IPS DF 6.9 (cell line): ENCODE measurements around the gene PGGT1B.

Source experiments
- DNase-seq: peaks from one replicate; pipeline ENCODE4 v3.0.0-alpha.2; 2013; ENCODE audit warnings: low read depth, low spot score
- H3K27ac ChIP-seq: one replicate; pipeline ENCODE4 v1.5.1; 2013; ENCODE audit warnings: low read length, control low read depth
- H3K27me3 ChIP-seq: 2 replicates; pipeline ENCODE4 v1.6.1; 2013; ENCODE audit warnings: mild to moderate bottlenecking, low read length; ENCODE audit not compliant: control insufficient read depth, insufficient read depth
- H3K36me3 ChIP-seq: 2 replicates; pipeline ENCODE4 v1.6.1; 2013; ENCODE audit warnings: low read length; ENCODE audit not compliant: control insufficient read depth, insufficient read depth
- H3K4me1 ChIP-seq: 2 replicates; pipeline ENCODE4 v1.6.1; 2013; ENCODE audit warnings: low read length; ENCODE audit not compliant: control insufficient read depth, insufficient read depth
- H3K4me3 ChIP-seq: 2 replicates; pipeline ENCODE4 v1.5.1; 2013; ENCODE audit warnings: mild to moderate bottlenecking, low read length
- H3K9me3 ChIP-seq: 2 replicates; pipeline ENCODE4 v1.6.1; 2013; ENCODE audit warnings: low read length, inconsistent platforms; ENCODE audit not compliant: control insufficient read depth, insufficient read depth
- WGBS: extraction: QIAGEN DNeasy Blood & Tissue Kit; methylation state at CpG from one replicate; pipeline ENCODE4 v1.1.7; 2013; ENCODE audit warnings: mixed read lengths, missing lambda C conversion rate; ENCODE audit not compliant: insufficient read length, insufficient coverage; 5-methylcytosine and 5-hydroxymethylcytosine counted together

Gene PGGT1B

DNA sequence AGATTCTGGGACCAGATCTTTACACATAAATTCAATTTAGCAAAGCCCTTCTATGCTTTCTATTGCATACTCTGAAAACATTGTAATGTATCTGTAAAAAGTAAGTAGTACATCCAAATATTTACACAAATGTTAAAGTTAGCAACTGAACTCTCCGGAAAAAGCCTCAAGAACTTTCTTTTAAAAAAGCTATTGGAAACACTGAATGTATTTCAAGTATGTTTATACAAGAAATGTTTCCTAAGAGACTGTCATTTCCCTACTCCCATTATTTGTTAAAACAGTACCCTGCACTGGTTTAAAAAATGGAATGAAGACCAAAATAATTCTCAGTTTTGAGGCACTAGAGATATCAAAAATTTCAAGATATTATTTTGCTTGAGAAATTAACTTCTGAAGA lies 48.1 kb downstream of the PGGT1B start:
- no peaks in the 10 kb centered on the region for H3K27me3 ChIP-seq
- no peaks in the 10 kb centered on the region; the same call in 1 of the 2 replicates for H3K36me3 ChIP-seq
- no peak overlapping the region for H3K4me3 ChIP-seq
- no CpG with 5 or more reads among the region's 1 CpG for WGBS
- H3K27ac ChIP-seq: no peak overlapping the region
- no peaks in the 10 kb centered on the region for H3K4me1 ChIP-seq
- DNase-seq: no peak
- H3K9me3 ChIP-seq: no peaks in the 10 kb centered on the region

DNA sequence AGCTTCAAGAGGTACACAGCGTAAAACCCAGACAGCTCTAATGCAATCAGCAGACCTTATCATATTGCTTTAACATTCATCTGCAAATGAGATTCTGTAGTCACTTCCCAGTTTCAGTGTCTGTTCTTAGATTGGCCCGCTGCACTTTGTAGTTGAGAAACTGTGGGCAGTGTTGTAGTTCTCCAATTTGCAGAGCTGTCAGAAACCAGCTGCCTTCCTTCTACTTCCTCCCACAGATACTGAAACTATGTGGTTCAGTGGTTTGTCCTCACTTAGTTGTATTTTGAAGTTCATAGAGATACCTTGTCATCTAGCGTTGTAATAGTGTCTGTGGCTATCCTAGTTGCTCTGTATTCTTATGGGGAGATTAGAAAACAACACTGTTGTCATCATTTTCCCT lies 53.4 kb downstream of the PGGT1B start:
- no peak overlapping the region for H3K4me3 ChIP-seq
- no peak overlapping the region for H3K27ac ChIP-seq
- no peaks in the 10 kb centered on the region for H3K27me3 ChIP-seq
- no peaks in the 10 kb centered on the region; the same call in 1 of the 2 replicates for H3K36me3 ChIP-seq
- WGBS: no CpG with 5 or more reads among the region's 3 CpGs
- no peaks in the 10 kb centered on the region for H3K4me1 ChIP-seq
- no peaks in the 10 kb centered on the region for H3K9me3 ChIP-seq
- no peak for DNase-seq

DNA sequence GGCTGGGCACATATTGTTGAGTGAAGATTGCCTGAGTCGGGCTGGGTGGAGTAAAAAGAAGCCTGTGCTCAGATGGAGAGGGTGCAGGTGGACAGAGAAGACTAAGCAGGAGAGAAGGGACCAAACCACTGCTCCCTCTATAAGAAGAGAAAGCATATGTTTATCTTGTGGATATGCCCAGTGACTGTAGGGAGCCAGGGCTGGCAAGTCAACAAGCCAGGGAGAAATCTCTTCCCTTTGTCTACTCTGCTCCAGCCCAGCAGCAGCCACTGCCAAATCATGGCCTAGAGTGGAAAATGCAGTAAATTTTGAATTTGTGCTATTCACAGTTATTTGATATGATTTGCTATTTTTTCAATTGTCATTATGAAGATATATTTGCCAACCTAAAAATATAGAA lies 59.7 kb downstream of the PGGT1B start:
- H3K4me1 ChIP-seq: no peaks in the 10 kb centered on the region
- WGBS: no CpG with 5 or more reads among the region's 1 CpG
- H3K9me3 ChIP-seq: no peaks in the 10 kb centered on the region
- H3K36me3 ChIP-seq: no peaks in the 10 kb centered on the region
- no peaks in the 10 kb centered on the region for H3K27me3 ChIP-seq
- H3K27ac ChIP-seq: no peak overlapping the region
- no peak overlapping the region for H3K4me3 ChIP-seq
- no peak for DNase-seq

DNA sequence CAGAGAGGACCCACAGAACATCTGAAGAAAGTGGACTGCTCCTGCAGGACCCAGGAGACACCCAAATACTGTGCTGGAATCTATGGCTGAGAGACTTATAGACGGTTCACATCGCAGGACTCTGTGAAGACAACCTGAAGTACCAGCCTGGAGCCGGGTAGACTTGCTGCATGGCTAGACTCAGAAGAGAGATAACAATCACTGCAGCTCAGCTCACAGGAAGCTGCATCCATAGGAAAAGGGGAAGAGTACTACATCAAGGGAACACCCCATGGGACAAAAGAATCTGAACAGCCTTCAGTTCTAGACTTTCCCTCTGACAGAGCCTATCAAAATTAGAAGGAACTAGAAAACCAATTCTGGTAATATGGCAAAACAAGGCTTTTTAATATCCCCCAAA lies 66.5 kb downstream of the PGGT1B start:
- no peaks in the 10 kb centered on the region for H3K36me3 ChIP-seq
- H3K4me3 ChIP-seq: no peak overlapping the region
- no peak overlapping the region for H3K27ac ChIP-seq
- WGBS: no CpG with 5 or more reads among the region's 3 CpGs
- no peak for DNase-seq
- no peaks in the 10 kb centered on the region for H3K9me3 ChIP-seq
- H3K27me3 ChIP-seq: no peaks in the 10 kb centered on the region
- H3K4me1 ChIP-seq: 0 out of 2 replicates have a peak, but pooled peaks cover 1% of the 10 kb centered on the region

DNA sequence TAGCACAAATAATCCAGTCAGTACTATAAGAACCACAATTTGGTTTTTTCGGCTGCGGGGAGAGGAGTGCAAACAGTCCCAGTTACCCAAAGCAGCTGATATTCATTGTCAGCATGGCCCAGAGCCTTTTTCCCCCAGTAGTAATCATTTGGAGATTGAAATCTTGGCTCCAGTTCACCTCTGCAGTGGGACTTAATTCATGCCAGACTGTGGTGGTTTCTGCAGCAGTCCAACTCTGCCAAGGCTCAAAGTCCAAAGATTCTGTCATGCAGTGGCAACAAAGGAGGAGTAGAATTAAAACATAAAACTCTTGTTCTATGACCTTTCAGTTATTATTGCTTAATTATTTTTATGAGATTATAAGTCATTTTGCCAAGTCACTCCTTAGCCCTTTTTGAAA lies 68.0 kb downstream of the PGGT1B start:
- Histone ChIP-seq H3K27me3 (no peaks in the 10 kb centered on the region), H3K4me3 (no peak overlapping the region), H3K27ac (no peak overlapping the region), H3K4me1 (peaks cover 2% of the 10 kb centered on the region; the same call in 1 of the 2 replicates), H3K36me3 (no peaks in the 10 kb centered on the region), H3K9me3 (no peaks in the 10 kb centered on the region)
- DNase-seq: no peak
- WGBS: no CpG with 5 or more reads among the region's 2 CpGs

DNA sequence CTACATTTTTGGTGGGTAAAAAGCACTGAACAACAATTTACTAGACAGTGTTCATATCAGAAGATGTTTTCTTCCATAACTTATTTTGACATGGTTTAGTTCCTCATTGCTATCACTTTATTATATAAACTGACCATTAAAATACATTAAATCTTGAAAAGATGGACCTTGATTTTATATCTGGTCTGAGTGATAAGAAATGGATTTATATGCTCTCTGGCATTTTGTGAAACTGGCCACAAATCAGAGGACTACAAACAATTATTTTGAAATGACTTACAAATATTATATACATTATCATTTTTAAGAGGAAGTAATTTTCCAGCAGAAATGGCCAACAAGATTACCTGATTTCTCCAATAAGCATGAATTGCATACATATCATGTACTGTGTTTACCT lies 69.4 kb downstream of the PGGT1B start:
- Histone ChIP-seq H3K36me3 (no peaks in the 10 kb centered on the region), H3K4me3 (no peak overlapping the region), H3K9me3 (no peaks in the 10 kb centered on the region), H3K4me1 (peaks cover 3% of the 10 kb centered on the region; the same call in 1 of the 2 replicates), H3K27me3 (no peaks in the 10 kb centered on the region), H3K27ac (no peak overlapping the region)
- no peak for DNase-seq

DNA sequence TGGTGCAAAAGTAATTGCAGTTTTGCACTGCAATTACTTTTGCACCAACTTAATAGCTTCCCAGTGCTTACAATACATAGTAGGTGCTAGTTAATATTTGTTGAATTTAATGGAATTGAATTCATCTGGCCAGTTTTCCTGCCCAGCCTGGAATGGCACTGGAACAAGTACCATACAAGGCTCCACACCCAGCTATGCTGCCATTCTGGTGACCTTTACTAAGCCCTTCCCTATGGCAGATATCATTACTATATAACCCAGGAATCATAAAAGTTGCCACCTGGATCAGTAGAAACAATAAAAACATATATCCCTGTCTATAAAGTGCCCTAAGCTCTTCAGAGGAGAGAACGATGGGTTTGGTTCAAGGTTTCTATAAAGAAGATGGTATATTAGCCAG lies 70.6 kb downstream of the PGGT1B start:
- Histone ChIP-seq H3K9me3 (no peaks in the 10 kb centered on the region), H3K4me1 (peaks cover 3% of the 10 kb centered on the region; the same call in 1 of the 2 replicates), H3K4me3 (no peak overlapping the region), H3K27me3 (no peaks in the 10 kb centered on the region), H3K27ac (no peak overlapping the region), H3K36me3 (no peaks in the 10 kb centered on the region)
- WGBS: no CpG with 5 or more reads among the region's 1 CpG
- no peak for DNase-seq

DNA sequence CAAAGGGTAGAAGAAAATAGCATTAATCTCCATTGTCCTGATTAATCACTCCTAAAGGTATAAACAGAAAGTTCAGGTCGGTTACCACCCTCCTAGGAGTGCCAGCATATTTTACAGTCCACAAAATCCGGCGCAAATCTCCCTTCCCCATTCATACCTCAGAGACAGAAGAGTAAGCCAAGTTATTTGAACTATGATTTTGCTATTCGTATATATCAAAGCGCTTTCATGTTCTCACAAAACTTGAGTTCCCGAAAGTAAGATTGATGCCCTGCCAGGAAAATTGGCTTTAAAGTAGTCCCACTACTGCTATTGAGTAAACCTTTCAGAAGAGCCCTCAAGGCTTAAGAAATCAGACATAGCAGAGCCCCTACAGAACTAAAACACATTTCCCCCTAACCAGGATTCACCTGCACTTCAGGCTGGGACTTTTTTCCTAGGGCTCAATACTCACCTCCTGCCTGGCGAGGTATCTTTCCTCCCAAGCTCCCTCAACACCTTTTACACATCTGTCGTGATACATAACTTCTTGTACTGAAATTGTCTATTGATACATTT lies 71.1 kb downstream of the PGGT1B start:
- peaks cover 3% of the 10 kb centered on the region; the same call in 1 of the 2 replicates for H3K4me1 ChIP-seq
- no CpG with 5 or more reads among the region's 8 CpGs for WGBS
- no peaks in the 10 kb centered on the region for H3K36me3 ChIP-seq
- no peaks in the 10 kb centered on the region for H3K9me3 ChIP-seq
- no peak overlapping the region for H3K4me3 ChIP-seq
- no peaks in the 10 kb centered on the region for H3K27me3 ChIP-seq
- no peak overlapping the region for H3K27ac ChIP-seq
- no peak for DNase-seq

DNA sequence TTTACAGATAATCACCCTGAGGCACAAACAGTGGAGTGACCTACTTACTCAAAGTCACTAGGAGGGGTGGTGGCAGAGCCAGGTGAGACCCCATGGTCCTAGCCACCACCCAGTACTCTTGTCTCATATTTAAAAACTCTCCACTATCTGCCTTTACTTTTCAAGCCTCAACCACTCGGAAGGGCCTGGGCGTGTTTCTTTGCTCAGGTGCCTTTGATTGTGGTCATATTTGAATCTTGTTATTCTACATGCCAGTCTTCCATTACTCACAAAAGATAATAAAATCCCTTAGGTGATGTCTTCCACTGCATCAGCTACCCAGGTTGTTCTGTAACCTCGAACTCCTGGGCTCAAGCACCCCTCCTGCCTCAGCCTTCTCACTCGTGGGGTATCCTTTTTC lies 72.3 kb downstream of the PGGT1B start:
- Histone ChIP-seq H3K27me3 (no peaks in the 10 kb centered on the region), H3K4me1 (peaks cover 3% of the 10 kb centered on the region; the same call in 1 of the 2 replicates), H3K4me3 (no peak overlapping the region), H3K9me3 (no peaks in the 10 kb centered on the region), H3K36me3 (no peaks in the 10 kb centered on the region), H3K27ac (no peak overlapping the region)
- no peak for DNase-seq
- no CpG with 5 or more reads among the region's 4 CpGs for WGBS

DNA sequence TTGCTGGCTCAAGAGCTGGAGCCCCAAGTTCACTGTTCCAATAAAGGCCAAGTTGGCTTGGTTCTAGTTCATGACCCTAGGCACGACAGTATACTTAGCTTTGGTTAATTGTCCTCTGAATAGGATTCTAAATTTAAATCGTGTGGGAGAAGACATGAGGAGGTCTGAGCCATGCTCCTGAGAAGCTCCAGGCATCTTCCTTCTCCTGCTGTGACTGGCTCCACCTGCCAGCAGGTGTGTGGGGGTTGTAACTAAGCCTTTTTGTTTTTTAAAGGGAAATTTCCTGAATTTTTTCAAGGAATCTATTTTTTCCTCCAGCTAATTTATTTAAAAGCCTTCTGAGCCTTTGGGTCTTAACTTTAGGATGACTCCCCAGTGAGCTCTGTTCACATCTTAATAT lies 72.8 kb downstream of the PGGT1B start:
- Histone ChIP-seq H3K27me3 (no peaks in the 10 kb centered on the region), H3K27ac (no peak overlapping the region), H3K9me3 (no peaks in the 10 kb centered on the region), H3K36me3 (no peaks in the 10 kb centered on the region), H3K4me1 (peaks cover 3% of the 10 kb centered on the region; the same call in 1 of the 2 replicates), H3K4me3 (no peak overlapping the region)
- no CpG with 5 or more reads among the region's 2 CpGs for WGBS
- no peak for DNase-seq

DNA sequence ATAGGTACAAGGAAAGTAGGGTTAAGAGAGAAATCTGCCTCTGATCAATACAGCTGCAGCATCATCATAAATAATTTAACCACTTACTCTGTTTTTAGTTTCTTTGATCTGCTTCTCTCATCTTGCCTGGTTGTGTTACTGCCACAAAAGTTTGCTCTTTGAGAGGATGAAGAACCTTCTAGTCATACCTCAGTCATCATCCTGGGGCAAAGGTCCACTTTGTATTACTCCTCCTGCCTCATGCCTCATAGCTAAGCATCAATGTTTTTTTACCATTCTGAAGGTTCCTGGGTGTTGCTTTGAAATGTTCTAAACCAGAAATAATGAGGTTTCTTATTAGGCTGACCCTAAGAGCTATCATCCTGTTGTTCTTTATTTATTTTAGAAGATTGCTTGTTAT lies 75.9 kb downstream of the PGGT1B start:
- Histone ChIP-seq H3K9me3 (no peaks in the 10 kb centered on the region), H3K4me3 (no peak overlapping the region)

More for the DNA sequence above, 75.9 kb downstream of the PGGT1B start:
- peaks cover 5% of the 10 kb centered on the region for H3K27me3 ChIP-seq
- H3K27ac ChIP-seq: no peak overlapping the region
- peaks cover 2% of the 10 kb centered on the region; the same call in 1 of the 2 replicates for H3K4me1 ChIP-seq
- no peaks in the 10 kb centered on the region for H3K36me3 ChIP-seq
- no peak for DNase-seq
